IMR-90 (cell line): Measurements from ENCODE around the gene RAVER1. TPM values are rescaled to one million over a fixed set of nuclear protein-coding genes. Genes with fewer than 3 reads are reported as not detected.

Source experiments
- ATAC-seq: fragments of 200-7000 bp; cut with Tn5 transposase; 2 replicates; pipeline ENCODE4 v1.9.1; 2020; ENCODE audit warnings: low read depth, mild to moderate bottlenecking, moderate library complexity
- BruUV-seq: library from RNA; stranded (reverse); fragments of 400-500 nt; replicated peaks from 2 replicates; lab custom pipeline; 2021; lab: Mats Ljungman, UMichigan
- CTCF ChIA-PET: fragments of 300-600 bp; formaldehyde crosslinking; extraction: SDS; loops from one replicate; lab custom pipeline; 2021; ENCODE audit warnings: antibody characterized with exemption; lab: Yijun Ruan, JAX
- POLR2A ChIA-PET: fragments of 300-600 bp; sonication (Branson Sonifier 250); formaldehyde crosslinking; loops from one replicate; lab custom pipeline; 2022; ENCODE audit warnings: antibody characterized with exemption; ENCODE audit not compliant: unreplicated experiment; lab: Charles Lee
- DNase-seq: peaks from one replicate; pipeline ENCODE4 v3.0.0; 2013
- H2AFZ ChIP-seq: replicated peaks from 2 replicates; pipeline ENCODE3; 2013; ENCODE audit warnings: low read length, mild to moderate bottlenecking; ENCODE audit not compliant: poor library complexity
- H2AK5ac ChIP-seq: 2 replicates; pipeline ENCODE4 v1.6.1; 2013; ENCODE audit warnings: low read depth, low read length, inconsistent platforms
- H2AK9ac ChIP-seq: replicated peaks from 2 replicates; pipeline ENCODE3; 2013; ENCODE audit warnings: mild to moderate bottlenecking, low read depth, low read length, moderate library complexity; ENCODE audit not compliant: poor library complexity
- H2BK120ac ChIP-seq: 2 replicates; pipeline ENCODE4 v1.6.1; 2013; ENCODE audit warnings: low read depth, low read length, inconsistent platforms
- H2BK15ac ChIP-seq: 3 replicates; pipeline ENCODE4 v1.6.1; 2013; ENCODE audit warnings: low read depth, low read length, inconsistent platforms
- H2BK20ac ChIP-seq: 2 replicates; pipeline ENCODE4 v1.6.1; 2013; ENCODE audit warnings: low read depth, mild to moderate bottlenecking, inconsistent platforms, low read length, moderate library complexity
- H2BK5ac ChIP-seq: 2 replicates; pipeline ENCODE4 v1.6.1; 2013; ENCODE audit warnings: mild to moderate bottlenecking, low read depth, low read length, inconsistent platforms; ENCODE audit not compliant: poor library complexity, severe bottlenecking
- H3K14ac ChIP-seq: replicated peaks from 2 replicates; pipeline ENCODE4 v1.6.1; 2013; ENCODE audit warnings: low read depth, low read length, inconsistent platforms
- H3K18ac ChIP-seq: 2 replicates; pipeline ENCODE4 v1.6.1; 2013; ENCODE audit warnings: low read depth, low read length, control low read depth
- H3K23ac ChIP-seq: 2 replicates; pipeline ENCODE4 v1.6.1; 2013; ENCODE audit warnings: low read depth, low read length, inconsistent platforms
- H3K27ac ChIP-seq: 2 replicates; pipeline ENCODE4 v1.5.1; 2013; ENCODE audit warnings: mild to moderate bottlenecking, control low read depth, low read length; ENCODE audit not compliant: insufficient read depth
- H3K27me3 ChIP-seq: 2 replicates; pipeline ENCODE4 v1.6.1; 2013; ENCODE audit warnings: low read length; ENCODE audit not compliant: control insufficient read depth, insufficient read depth
- H3K36me3 ChIP-seq: 2 replicates; pipeline ENCODE4 v1.6.1; 2013; ENCODE audit warnings: low read length, mixed read lengths; ENCODE audit not compliant: control insufficient read depth, insufficient read depth
- H3K4ac ChIP-seq: 2 replicates; pipeline ENCODE4 v1.6.1; 2013; ENCODE audit warnings: low read depth, low read length, inconsistent platforms
- H3K4me1 ChIP-seq: 2 replicates; pipeline ENCODE4 v1.6.1; 2013; ENCODE audit warnings: low read length, mixed read lengths; ENCODE audit not compliant: control insufficient read depth, insufficient read depth
- H3K4me2 ChIP-seq: 2 replicates; pipeline ENCODE4 v1.6.1; 2013; ENCODE audit warnings: low read depth, mild to moderate bottlenecking, control low read depth, low read length, moderate library complexity
- H3K4me3 ChIP-seq: 2 replicates; pipeline ENCODE4 v1.5.1; 2013; ENCODE audit warnings: low read depth, mild to moderate bottlenecking, control low read depth, low read length, moderate library complexity; ENCODE audit not compliant: insufficient read depth
- H3K56ac ChIP-seq: 2 replicates; pipeline ENCODE4 v1.6.1; 2013; ENCODE audit warnings: low read length, inconsistent platforms; ENCODE audit not compliant: insufficient read depth; ENCODE audit errors: extremely low read depth
- H3K79me1 ChIP-seq, 2 experiments: 2 replicates each; pipeline ENCODE4 v1.6.1; 2013; ENCODE audit warnings: low read length in 2 of 2, inconsistent platforms in 1 of 2, low read depth in 1 of 2
- H3K9ac ChIP-seq: 2 replicates; pipeline ENCODE4 v1.6.1; 2013; ENCODE audit warnings: low read depth, low read length, control low read depth
- H3K9me1 ChIP-seq: 2 replicates; pipeline ENCODE4 v1.6.1; 2013; ENCODE audit warnings: low read length, inconsistent platforms; ENCODE audit not compliant: insufficient read depth
- H3K9me3 ChIP-seq: 2 replicates; pipeline ENCODE4 v1.6.1; 2013; ENCODE audit warnings: low read length; ENCODE audit not compliant: control insufficient read depth, insufficient read depth
- H4K20me1 ChIP-seq: 2 replicates; pipeline ENCODE4 v1.6.1; 2013; ENCODE audit warnings: low read length, inconsistent platforms; ENCODE audit not compliant: insufficient read depth
- H4K5ac ChIP-seq: 2 replicates; pipeline ENCODE4 v1.6.1; 2013; ENCODE audit warnings: mild to moderate bottlenecking, low read depth, low read length, control low read depth
- H4K8ac ChIP-seq, 2 experiments: 2 replicates each; pipeline ENCODE4 v1.6.1; 2013; ENCODE audit warnings: low read depth in 2 of 2, low read length in 2 of 2, control low read depth in 1 of 2, inconsistent platforms in 1 of 2
- H4K91ac ChIP-seq: 2 replicates; pipeline ENCODE4 v1.6.1; 2013; ENCODE audit warnings: low read depth, low read length, inconsistent platforms; ENCODE audit not compliant: insufficient read depth
- CEBPB ChIP-seq: IDR thresholded peaks from 2 replicates; pipeline ENCODE4 v1.6.1; 2012; ENCODE audit warnings: low read depth, low read length, improper control_type of control experiment
- POLR2A ChIP-seq: IDR thresholded peaks from 2 replicates; pipeline ENCODE4 v1.6.1; 2012; ENCODE audit warnings: mild to moderate bottlenecking, low read depth, low read length
- RAD21 ChIP-seq: IDR thresholded peaks from 2 replicates; pipeline ENCODE4 v1.6.1; 2012; ENCODE audit warnings: low read length, improper control_type of control experiment
- RCOR1 ChIP-seq: IDR thresholded peaks from 2 replicates; pipeline ENCODE4 v1.6.1; 2012; ENCODE audit warnings: mild to moderate bottlenecking, low read length, improper control_type of control experiment; ENCODE audit not compliant: insufficient replicate concordance
- WGBS, 2 experiments: methylation state at CpG; one replicate each; pipeline versions ENCODE4 v1.1.5 to v1.1.7; 2013; ENCODE audit warnings: missing lambda C conversion rate in 2 of 2; ENCODE audit not compliant: insufficient read length in 1 of 2; ENCODE audit errors: extremely low coverage in 2 of 2; 5-methylcytosine and 5-hydroxymethylcytosine counted together
- dilution Hi-C: fragments of 300-500 bp; cut with HindIII; formaldehyde crosslinking; loops from one replicate; pipeline ENCODE4 v1.14.3; 2018; ENCODE audit warnings: low sequenced_read_pairs; ENCODE audit not compliant: unreplicated experiment
- in situ Hi-C: fragments of 300-500 bp; cut with MboI; formaldehyde crosslinking; loops from 3 replicates; pipeline ENCODE4 v1.14.3; 2019; ENCODE audit warnings: low sequenced_read_pairs, inconsistent platforms, mixed read lengths
- intact Hi-C: fragments of 100-400 bp; cut with micrococcal nuclease; formaldehyde crosslinking; loops from 2 replicates; pipeline ENCODE4 v1.10.0; 2022
- polyA plus RNA-seq, 3 experiments: library from polyadenylated mRNA; depleted of rRNA; stranded (reverse); fragments of >200 nt; gene quantifications; 2 replicates each; pipeline ENCODE4 v1.2.3, GENCODE V29; 2012; ENCODE audit warnings: low replicate concordance in 1 of 3
- total RNA-seq: library from RNA; depleted of rRNA; stranded (reverse); fragments of >200 nt; gene quantifications from 2 replicates; pipeline ENCODE4 v1.2.3, GENCODE V29; 2012
- TF ChIP-seq, protein P1 (sequence below): conservative IDR thresholded peaks from 2 replicates; pipeline ENCODE4 v1.5.1; 2012; ENCODE audit warnings: mild to moderate bottlenecking, low read depth, low read length, improper control_type of control experiment
- TF ChIP-seq, protein P2 (sequence below): fragments of 150-350 bp; IDR thresholded peaks from 2 replicates; pipeline ENCODE4 v1.6.1; 2016; ENCODE audit warnings: low read depth, mild to moderate bottlenecking, low read length, moderate library complexity, borderline replicate concordance

The RAVER1 gene
- total and polyA plus RNA-seq, 2 of the 4 experiments (the other 2 are of a cell fraction), result 2.7 to 18.1 TPM

DNA sequence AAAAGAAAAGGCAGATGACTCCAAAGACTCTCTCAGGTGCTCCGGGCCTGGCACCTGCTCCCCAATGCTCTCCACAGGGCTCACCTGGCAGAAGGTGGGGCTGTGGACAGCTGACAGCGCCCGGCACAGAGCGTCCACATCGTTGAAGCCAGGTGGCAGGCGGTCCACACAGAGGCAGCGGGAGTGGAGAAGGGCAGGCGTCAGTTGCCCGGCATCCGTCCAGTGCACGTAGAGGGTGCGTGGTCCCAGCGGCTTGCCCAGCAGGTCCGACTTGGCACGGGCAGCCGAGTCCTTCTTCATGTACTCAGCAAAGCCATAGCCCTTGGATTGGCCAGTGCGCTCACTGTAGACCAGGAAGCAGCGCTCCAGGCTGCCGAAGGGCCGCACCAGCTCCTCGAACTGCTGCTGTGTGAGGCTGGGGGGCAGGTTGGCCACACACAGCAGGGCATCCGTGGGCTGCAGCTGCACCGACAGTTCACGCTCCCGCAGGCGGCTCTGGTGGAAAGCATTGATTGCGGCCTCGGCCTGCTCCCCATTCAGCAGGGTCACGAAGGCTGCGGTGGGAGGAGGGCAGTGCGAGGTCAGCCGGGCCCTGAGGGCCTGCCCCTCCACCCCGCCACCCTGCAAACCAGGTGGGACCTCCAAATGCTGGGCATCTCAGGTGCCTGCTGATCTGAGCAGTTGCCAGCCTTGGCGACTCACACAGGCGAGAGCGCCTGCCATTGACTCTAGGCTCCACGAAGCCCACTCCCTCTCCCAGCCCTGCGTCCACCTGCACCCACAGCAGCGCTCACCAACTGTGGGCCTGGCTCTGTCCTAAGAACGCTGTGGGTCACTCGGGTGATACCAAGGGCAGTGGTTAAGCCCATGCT lies 4.5 kb downstream of the RAVER1 start:
- Histone ChIP-seq H3K23ac (no peak overlapping the region), H2BK120ac (no peak overlapping the region), H3K4me2 (no peak overlapping the region), H3K27me3 (no peaks in the 10 kb centered on the region), H3K4me1 (peaks cover 5% of the 10 kb centered on the region; the same call in 1 of the 2 replicates), H4K20me1 (peaks cover 26% of the 10 kb centered on the region), H2BK20ac (no peak overlapping the region), H4K91ac (no peak overlapping the region), H3K9me1 (no peaks in the 10 kb centered on the region; the same call in 1 of the 2 replicates), H2BK5ac (no peak overlapping the region), H3K9ac (no peak overlapping the region), H3K27ac (no peak overlapping the region), H3K18ac (no peak overlapping the region), H4K5ac (no peak overlapping the region), H3K56ac (no peak overlapping the region), H3K4me3 (no peak overlapping the region), H3K4ac (no peak overlapping the region), H3K36me3 (peaks cover 58% of the 10 kb centered on the region), H3K9me3 (no peaks in the 10 kb centered on the region), H2AK5ac (no peak overlapping the region), H2AFZ (no peak overlapping the region), H3K14ac (no peak overlapping the region), H4K8ac (no peak overlapping the region), H3K79me1 (peaks cover 26 to 54% of the 10 kb centered on the region in 2 experiments; a peak in 3 of 4 replicates), H2BK15ac (no peak overlapping the region), H2AK9ac (no peak overlapping the region)
- CTCF ChIA-PET, result no interaction called here
- POLR2A ChIA-PET, result no interaction called here
- ATAC-seq, result no peak
- intact Hi-C loops (no loop called here), dilution Hi-C loops (no loop called here), in situ Hi-C loops (no loop called here)
- TF ChIP-seq, protein P1, sequence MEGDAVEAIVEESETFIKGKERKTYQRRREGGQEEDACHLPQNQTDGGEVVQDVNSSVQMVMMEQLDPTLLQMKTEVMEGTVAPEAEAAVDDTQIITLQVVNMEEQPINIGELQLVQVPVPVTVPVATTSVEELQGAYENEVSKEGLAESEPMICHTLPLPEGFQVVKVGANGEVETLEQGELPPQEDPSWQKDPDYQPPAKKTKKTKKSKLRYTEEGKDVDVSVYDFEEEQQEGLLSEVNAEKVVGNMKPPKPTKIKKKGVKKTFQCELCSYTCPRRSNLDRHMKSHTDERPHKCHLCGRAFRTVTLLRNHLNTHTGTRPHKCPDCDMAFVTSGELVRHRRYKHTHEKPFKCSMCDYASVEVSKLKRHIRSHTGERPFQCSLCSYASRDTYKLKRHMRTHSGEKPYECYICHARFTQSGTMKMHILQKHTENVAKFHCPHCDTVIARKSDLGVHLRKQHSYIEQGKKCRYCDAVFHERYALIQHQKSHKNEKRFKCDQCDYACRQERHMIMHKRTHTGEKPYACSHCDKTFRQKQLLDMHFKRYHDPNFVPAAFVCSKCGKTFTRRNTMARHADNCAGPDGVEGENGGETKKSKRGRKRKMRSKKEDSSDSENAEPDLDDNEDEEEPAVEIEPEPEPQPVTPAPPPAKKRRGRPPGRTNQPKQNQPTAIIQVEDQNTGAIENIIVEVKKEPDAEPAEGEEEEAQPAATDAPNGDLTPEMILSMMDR, result no peak
- TF ChIP-seq, protein P2, sequence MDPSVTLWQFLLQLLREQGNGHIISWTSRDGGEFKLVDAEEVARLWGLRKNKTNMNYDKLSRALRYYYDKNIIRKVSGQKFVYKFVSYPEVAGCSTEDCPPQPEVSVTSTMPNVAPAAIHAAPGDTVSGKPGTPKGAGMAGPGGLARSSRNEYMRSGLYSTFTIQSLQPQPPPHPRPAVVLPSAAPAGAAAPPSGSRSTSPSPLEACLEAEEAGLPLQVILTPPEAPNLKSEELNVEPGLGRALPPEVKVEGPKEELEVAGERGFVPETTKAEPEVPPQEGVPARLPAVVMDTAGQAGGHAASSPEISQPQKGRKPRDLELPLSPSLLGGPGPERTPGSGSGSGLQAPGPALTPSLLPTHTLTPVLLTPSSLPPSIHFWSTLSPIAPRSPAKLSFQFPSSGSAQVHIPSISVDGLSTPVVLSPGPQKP, result no peak
- TF ChIP-seq POLR2A, result no peak
- TF ChIP-seq RAD21, result no peak
- TF ChIP-seq CEBPB, result no peak
- no peak for TF ChIP-seq RCOR1
- 98% methylated on average over 26 of the region's 41 CpGs; no CpG with 5 or more reads in 1 of the 2 experiments for WGBS, 2 experiments
- DNase-seq, result no peak
- no TSS peak for BruUV-seq
